IMR-90 (cell line): Measurements from ENCODE around the gene STX16. TPM values are rescaled to one million over a fixed set of nuclear protein-coding genes. Genes with fewer than 3 reads are reported as not detected.

Source experiments
- ATAC-seq: fragments of 200-7000 bp; cut with Tn5 transposase; 2 replicates; pipeline ENCODE4 v1.9.1; 2020; ENCODE audit warnings: low read depth, mild to moderate bottlenecking, moderate library complexity
- BruUV-seq: library from RNA; stranded (reverse); fragments of 400-500 nt; replicated peaks from 2 replicates; lab custom pipeline; 2021; lab: Mats Ljungman, UMichigan
- CTCF ChIA-PET: fragments of 300-600 bp; formaldehyde crosslinking; extraction: SDS; loops from one replicate; lab custom pipeline; 2021; ENCODE audit warnings: antibody characterized with exemption; lab: Yijun Ruan, JAX
- POLR2A ChIA-PET: fragments of 300-600 bp; sonication (Branson Sonifier 250); formaldehyde crosslinking; loops from one replicate; lab custom pipeline; 2022; ENCODE audit warnings: antibody characterized with exemption; ENCODE audit not compliant: unreplicated experiment; lab: Charles Lee
- DNase-seq: peaks from one replicate; pipeline ENCODE4 v3.0.0; 2013
- H2AFZ ChIP-seq: replicated peaks from 2 replicates; pipeline ENCODE3; 2013; ENCODE audit warnings: low read length, mild to moderate bottlenecking; ENCODE audit not compliant: poor library complexity
- H2AK5ac ChIP-seq: 2 replicates; pipeline ENCODE4 v1.6.1; 2013; ENCODE audit warnings: low read depth, low read length, inconsistent platforms
- H2AK9ac ChIP-seq: replicated peaks from 2 replicates; pipeline ENCODE3; 2013; ENCODE audit warnings: mild to moderate bottlenecking, low read depth, low read length, moderate library complexity; ENCODE audit not compliant: poor library complexity
- H2BK120ac ChIP-seq: 2 replicates; pipeline ENCODE4 v1.6.1; 2013; ENCODE audit warnings: low read depth, low read length, inconsistent platforms
- H2BK15ac ChIP-seq: 3 replicates; pipeline ENCODE4 v1.6.1; 2013; ENCODE audit warnings: low read depth, low read length, inconsistent platforms
- H2BK20ac ChIP-seq: 2 replicates; pipeline ENCODE4 v1.6.1; 2013; ENCODE audit warnings: low read depth, mild to moderate bottlenecking, inconsistent platforms, low read length, moderate library complexity
- H2BK5ac ChIP-seq: 2 replicates; pipeline ENCODE4 v1.6.1; 2013; ENCODE audit warnings: mild to moderate bottlenecking, low read depth, low read length, inconsistent platforms; ENCODE audit not compliant: poor library complexity, severe bottlenecking
- H3K14ac ChIP-seq: replicated peaks from 2 replicates; pipeline ENCODE4 v1.6.1; 2013; ENCODE audit warnings: low read depth, low read length, inconsistent platforms
- H3K18ac ChIP-seq: 2 replicates; pipeline ENCODE4 v1.6.1; 2013; ENCODE audit warnings: low read depth, low read length, control low read depth
- H3K23ac ChIP-seq: 2 replicates; pipeline ENCODE4 v1.6.1; 2013; ENCODE audit warnings: low read depth, low read length, inconsistent platforms
- H3K27ac ChIP-seq: 2 replicates; pipeline ENCODE4 v1.5.1; 2013; ENCODE audit warnings: mild to moderate bottlenecking, control low read depth, low read length; ENCODE audit not compliant: insufficient read depth
- H3K27me3 ChIP-seq: 2 replicates; pipeline ENCODE4 v1.6.1; 2013; ENCODE audit warnings: low read length; ENCODE audit not compliant: control insufficient read depth, insufficient read depth
- H3K36me3 ChIP-seq: 2 replicates; pipeline ENCODE4 v1.6.1; 2013; ENCODE audit warnings: low read length, mixed read lengths; ENCODE audit not compliant: control insufficient read depth, insufficient read depth
- H3K4ac ChIP-seq: 2 replicates; pipeline ENCODE4 v1.6.1; 2013; ENCODE audit warnings: low read depth, low read length, inconsistent platforms
- H3K4me1 ChIP-seq: 2 replicates; pipeline ENCODE4 v1.6.1; 2013; ENCODE audit warnings: low read length, mixed read lengths; ENCODE audit not compliant: control insufficient read depth, insufficient read depth
- H3K4me2 ChIP-seq: 2 replicates; pipeline ENCODE4 v1.6.1; 2013; ENCODE audit warnings: low read depth, mild to moderate bottlenecking, control low read depth, low read length, moderate library complexity
- H3K4me3 ChIP-seq: 2 replicates; pipeline ENCODE4 v1.5.1; 2013; ENCODE audit warnings: low read depth, mild to moderate bottlenecking, control low read depth, low read length, moderate library complexity; ENCODE audit not compliant: insufficient read depth
- H3K56ac ChIP-seq: 2 replicates; pipeline ENCODE4 v1.6.1; 2013; ENCODE audit warnings: low read length, inconsistent platforms; ENCODE audit not compliant: insufficient read depth; ENCODE audit errors: extremely low read depth
- H3K79me1 ChIP-seq, 2 experiments: 2 replicates each; pipeline ENCODE4 v1.6.1; 2013; ENCODE audit warnings: low read length in 2 of 2, inconsistent platforms in 1 of 2, low read depth in 1 of 2
- H3K9ac ChIP-seq: 2 replicates; pipeline ENCODE4 v1.6.1; 2013; ENCODE audit warnings: low read depth, low read length, control low read depth
- H3K9me1 ChIP-seq: 2 replicates; pipeline ENCODE4 v1.6.1; 2013; ENCODE audit warnings: low read length, inconsistent platforms; ENCODE audit not compliant: insufficient read depth
- H3K9me3 ChIP-seq: 2 replicates; pipeline ENCODE4 v1.6.1; 2013; ENCODE audit warnings: low read length; ENCODE audit not compliant: control insufficient read depth, insufficient read depth
- H4K20me1 ChIP-seq: 2 replicates; pipeline ENCODE4 v1.6.1; 2013; ENCODE audit warnings: low read length, inconsistent platforms; ENCODE audit not compliant: insufficient read depth
- H4K5ac ChIP-seq: 2 replicates; pipeline ENCODE4 v1.6.1; 2013; ENCODE audit warnings: mild to moderate bottlenecking, low read depth, low read length, control low read depth
- H4K8ac ChIP-seq, 2 experiments: 2 replicates each; pipeline ENCODE4 v1.6.1; 2013; ENCODE audit warnings: low read depth in 2 of 2, low read length in 2 of 2, control low read depth in 1 of 2, inconsistent platforms in 1 of 2
- H4K91ac ChIP-seq: 2 replicates; pipeline ENCODE4 v1.6.1; 2013; ENCODE audit warnings: low read depth, low read length, inconsistent platforms; ENCODE audit not compliant: insufficient read depth
- BHLHE40 ChIP-seq: fragments of 150-350 bp; IDR thresholded peaks from 2 replicates; pipeline ENCODE4 v1.6.1; 2016; ENCODE audit warnings: mild to moderate bottlenecking, low read depth, low read length
- CHD1 ChIP-seq: IDR thresholded peaks from 2 replicates; pipeline ENCODE4 v1.6.1; 2012; ENCODE audit warnings: low read depth, low read length, improper control_type of control experiment
- ELK1 ChIP-seq: fragments of 150-350 bp; IDR thresholded peaks from 2 replicates; pipeline ENCODE4 v1.6.1; 2016; ENCODE audit warnings: low read depth, mild to moderate bottlenecking, low read length, moderate library complexity, borderline replicate concordance
- MAZ ChIP-seq: IDR thresholded peaks from 2 replicates; pipeline ENCODE4 v1.6.1; 2012; ENCODE audit warnings: low read depth, mild to moderate bottlenecking, low read length, improper control_type of control experiment, moderate library complexity, borderline replicate concordance
- MXI1 ChIP-seq: IDR thresholded peaks from 2 replicates; pipeline ENCODE4 v1.6.1; 2012; ENCODE audit warnings: low read depth, mild to moderate bottlenecking, low read length, moderate library complexity, borderline replicate concordance
- POLR2A ChIP-seq: IDR thresholded peaks from 2 replicates; pipeline ENCODE4 v1.6.1; 2012; ENCODE audit warnings: mild to moderate bottlenecking, low read depth, low read length
- RAD21 ChIP-seq: IDR thresholded peaks from 2 replicates; pipeline ENCODE4 v1.6.1; 2012; ENCODE audit warnings: low read length, improper control_type of control experiment
- RCOR1 ChIP-seq: IDR thresholded peaks from 2 replicates; pipeline ENCODE4 v1.6.1; 2012; ENCODE audit warnings: mild to moderate bottlenecking, low read length, improper control_type of control experiment; ENCODE audit not compliant: insufficient replicate concordance
- USF2 ChIP-seq: fragments of 150-350 bp; IDR thresholded peaks from 2 replicates; pipeline ENCODE4 v1.6.1; 2017; ENCODE audit warnings: mild to moderate bottlenecking, antibody characterized with exemption, low read length, low read depth
- WGBS, 2 experiments: methylation state at CpG; one replicate each; pipeline versions ENCODE4 v1.1.5 to v1.1.7; 2013; ENCODE audit warnings: missing lambda C conversion rate in 2 of 2; ENCODE audit not compliant: insufficient read length in 1 of 2; ENCODE audit errors: extremely low coverage in 2 of 2; 5-methylcytosine and 5-hydroxymethylcytosine counted together
- dilution Hi-C: fragments of 300-500 bp; cut with HindIII; formaldehyde crosslinking; loops from one replicate; pipeline ENCODE4 v1.14.3; 2018; ENCODE audit warnings: low sequenced_read_pairs; ENCODE audit not compliant: unreplicated experiment
- in situ Hi-C: fragments of 300-500 bp; cut with MboI; formaldehyde crosslinking; loops from 3 replicates; pipeline ENCODE4 v1.14.3; 2019; ENCODE audit warnings: low sequenced_read_pairs, inconsistent platforms, mixed read lengths
- intact Hi-C: fragments of 100-400 bp; cut with micrococcal nuclease; formaldehyde crosslinking; loops from 2 replicates; pipeline ENCODE4 v1.10.0; 2022
- polyA plus RNA-seq, 3 experiments: library from polyadenylated mRNA; depleted of rRNA; stranded (reverse); fragments of >200 nt; gene quantifications; 2 replicates each; pipeline ENCODE4 v1.2.3, GENCODE V29; 2012; ENCODE audit warnings: low replicate concordance in 1 of 3
- total RNA-seq: library from RNA; depleted of rRNA; stranded (reverse); fragments of >200 nt; gene quantifications from 2 replicates; pipeline ENCODE4 v1.2.3, GENCODE V29; 2012
- TF ChIP-seq, protein P1 (sequence below): conservative IDR thresholded peaks from 2 replicates; pipeline ENCODE4 v1.5.1; 2012; ENCODE audit warnings: mild to moderate bottlenecking, low read depth, low read length, improper control_type of control experiment

The STX16 gene
- total and polyA plus RNA-seq, 2 of the 4 experiments (the other 2 are of a cell fraction): 26.9 to 58.2 TPM

- no peak overlapping the region for H2BK5ac ChIP-seq
- no peak overlapping the region for H2AK5ac ChIP-seq
- peaks cover 6% of the 10 kb centered on the region for H3K4me1 ChIP-seq
- peaks cover 36% of the 10 kb centered on the region for H3K36me3 ChIP-seq
- CTCF ChIA-PET: interaction anchor here (0.6 kb wide), 1 partner anchor 51 kb away, joined by 3 read pairs; no protein-coding TSS in a partner anchor
- H4K5ac ChIP-seq: no peak overlapping the region
- H2AK9ac ChIP-seq: no peak overlapping the region
- no TSS peak for BruUV-seq
- no peak overlapping the region for H3K18ac ChIP-seq
- no peak overlapping the region for H2BK120ac ChIP-seq
- H3K9me3 ChIP-seq: no peaks in the 10 kb centered on the region
- in situ Hi-C loops (no loop called here), intact Hi-C loops (no loop called here), dilution Hi-C loops (no loop called here)
- no peaks in the 10 kb centered on the region; the same call in 1 of the 2 replicates for H3K9me1 ChIP-seq
- H4K20me1 ChIP-seq: no peaks in the 10 kb centered on the region
- no peak overlapping the region for H3K9ac ChIP-seq
- no peak overlapping the region for H3K23ac ChIP-seq
- no peak overlapping the region for H2BK15ac ChIP-seq
- no peaks in the 10 kb centered on the region for H3K27me3 ChIP-seq
- no peak overlapping the region for H3K4me2 ChIP-seq
- no peaks in the 10 kb centered on the region for H3K79me1 ChIP-seq
- 96% methylated on average over 9 of the region's 29 CpGs; no CpG with 5 or more reads in 1 of the 2 experiments for WGBS, 2 experiments
- no peak overlapping the region for H3K27ac ChIP-seq
- no peak overlapping the region for H3K4ac ChIP-seq
- TF ChIP-seq MAZ (no peak), RCOR1 (no peak), ELK1 (no peak), POLR2A (no peak), BHLHE40 (no peak), RAD21 (no peak), CHD1 (no peak), MXI1 (no peak), USF2 (no peak)
- TF ChIP-seq, protein P1, sequence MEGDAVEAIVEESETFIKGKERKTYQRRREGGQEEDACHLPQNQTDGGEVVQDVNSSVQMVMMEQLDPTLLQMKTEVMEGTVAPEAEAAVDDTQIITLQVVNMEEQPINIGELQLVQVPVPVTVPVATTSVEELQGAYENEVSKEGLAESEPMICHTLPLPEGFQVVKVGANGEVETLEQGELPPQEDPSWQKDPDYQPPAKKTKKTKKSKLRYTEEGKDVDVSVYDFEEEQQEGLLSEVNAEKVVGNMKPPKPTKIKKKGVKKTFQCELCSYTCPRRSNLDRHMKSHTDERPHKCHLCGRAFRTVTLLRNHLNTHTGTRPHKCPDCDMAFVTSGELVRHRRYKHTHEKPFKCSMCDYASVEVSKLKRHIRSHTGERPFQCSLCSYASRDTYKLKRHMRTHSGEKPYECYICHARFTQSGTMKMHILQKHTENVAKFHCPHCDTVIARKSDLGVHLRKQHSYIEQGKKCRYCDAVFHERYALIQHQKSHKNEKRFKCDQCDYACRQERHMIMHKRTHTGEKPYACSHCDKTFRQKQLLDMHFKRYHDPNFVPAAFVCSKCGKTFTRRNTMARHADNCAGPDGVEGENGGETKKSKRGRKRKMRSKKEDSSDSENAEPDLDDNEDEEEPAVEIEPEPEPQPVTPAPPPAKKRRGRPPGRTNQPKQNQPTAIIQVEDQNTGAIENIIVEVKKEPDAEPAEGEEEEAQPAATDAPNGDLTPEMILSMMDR: no peak
- POLR2A ChIA-PET: no interaction called here
- H3K14ac ChIP-seq: no peak overlapping the region
- no peak overlapping the region for H3K56ac ChIP-seq
- no peak overlapping the region for H2BK20ac ChIP-seq
- ATAC-seq (no peak), DNase-seq (no peak)
- no peak overlapping the region for H4K91ac ChIP-seq
- no peak overlapping the region for H2AFZ ChIP-seq
- no peak overlapping the region for H3K4me3 ChIP-seq
- H4K8ac ChIP-seq: no peak overlapping the region
Measured at GRCh38 chr20:58701431-58702160, 50.5 kb downstream of the STX16 start.
